Neural cell (in vitro differentiated cells): Measurements from ENCODE around the gene MPPED1.

Source experiments
- EP300 ChIP-seq: fragments of 450-650 bp; conservative IDR thresholded peaks from 2 replicates; pipeline ENCODE4 v1.6.1; 2014; ENCODE audit warnings: antibody characterized with exemption, mild to moderate bottlenecking, moderate library complexity; ENCODE audit not compliant: poor library complexity, severe bottlenecking
- EZH2 ChIP-seq: fragments of 200-600, 300-800 bp; shearing (Covaris generic), sonication (generic); IDR thresholded peaks from 2 replicates; pipeline ENCODE4 v1.6.1; 2014; ENCODE audit warnings: antibody characterized with exemption, low read length, borderline replicate concordance, mild to moderate bottlenecking; ENCODE audit not compliant: insufficient read depth, poor library complexity, severe bottlenecking
- MXI1 ChIP-seq: fragments of 450-650 bp; conservative IDR thresholded peaks from 2 replicates; pipeline ENCODE4 v1.6.1; 2014; ENCODE audit warnings: antibody characterized with exemption, mild to moderate bottlenecking; ENCODE audit not compliant: poor library complexity, severe bottlenecking
- POLR2AphosphoS5 ChIP-seq: IDR thresholded peaks from 2 replicates; pipeline ENCODE4 v1.6.1; 2012
- RAD21 ChIP-seq: fragments of 450-650 bp; conservative IDR thresholded peaks from 2 replicates; pipeline ENCODE4 v1.6.1; 2014; ENCODE audit warnings: antibody characterized with exemption, mild to moderate bottlenecking, moderate library complexity
- SMC3 ChIP-seq: fragments of 450-650 bp; conservative IDR thresholded peaks from 2 replicates; pipeline ENCODE4 v1.6.1; 2014; ENCODE audit warnings: antibody characterized with exemption, mild to moderate bottlenecking, moderate library complexity; ENCODE audit not compliant: poor library complexity
- TAF1 ChIP-seq: IDR thresholded peaks from 2 replicates; pipeline ENCODE4 v1.6.1; 2012; ENCODE audit warnings: low read depth
- TF ChIP-seq, protein P1 (sequence below): fragments of 450-650 bp; IDR thresholded peaks from 2 replicates; pipeline ENCODE4 v1.5.1; 2014; ENCODE audit warnings: antibody characterized with exemption, mild to moderate bottlenecking, moderate library complexity; ENCODE audit not compliant: poor library complexity, severe bottlenecking
- TF ChIP-seq, protein P2 (sequence below): IDR thresholded peaks from 2 replicates; pipeline ENCODE4 v1.6.1; 2012; ENCODE audit warnings: borderline replicate concordance

DNA sequence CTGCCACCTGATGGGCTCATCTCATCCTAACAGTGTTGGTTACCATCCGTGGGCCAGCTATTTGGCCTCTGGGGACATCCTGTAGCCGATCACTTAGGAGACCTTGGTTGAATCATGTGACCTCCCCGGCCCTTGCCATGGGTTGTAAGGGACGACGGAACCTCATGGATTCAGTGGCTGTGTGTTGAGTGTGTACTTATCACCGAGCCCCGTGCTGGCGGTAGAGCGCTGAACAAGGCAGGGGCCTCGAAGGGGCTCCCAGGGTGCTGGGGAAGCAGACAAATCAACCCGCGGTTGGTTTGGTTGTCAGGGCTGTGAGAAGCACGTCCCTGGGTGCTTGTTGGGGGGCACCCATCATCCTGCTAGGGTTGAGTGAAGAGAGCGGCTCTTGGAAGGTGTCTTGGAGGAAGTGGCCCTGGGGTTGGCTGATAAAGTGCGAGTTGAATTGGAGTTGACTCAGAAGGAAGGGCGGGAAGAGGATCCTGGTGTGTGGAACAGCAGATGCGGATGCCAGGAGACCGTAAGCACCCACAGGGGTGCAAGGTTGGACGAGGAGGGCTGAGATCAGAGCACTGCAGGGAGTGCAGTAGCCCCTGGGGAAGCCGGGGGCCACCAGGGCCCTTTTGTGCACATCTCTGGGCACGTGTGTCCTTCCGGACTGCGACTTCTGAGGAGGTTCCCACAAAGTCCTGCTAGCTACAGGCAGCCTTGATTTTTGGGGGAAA is 53.6 kb downstream of the MPPED1 start:
- TF ChIP-seq, protein P1, sequence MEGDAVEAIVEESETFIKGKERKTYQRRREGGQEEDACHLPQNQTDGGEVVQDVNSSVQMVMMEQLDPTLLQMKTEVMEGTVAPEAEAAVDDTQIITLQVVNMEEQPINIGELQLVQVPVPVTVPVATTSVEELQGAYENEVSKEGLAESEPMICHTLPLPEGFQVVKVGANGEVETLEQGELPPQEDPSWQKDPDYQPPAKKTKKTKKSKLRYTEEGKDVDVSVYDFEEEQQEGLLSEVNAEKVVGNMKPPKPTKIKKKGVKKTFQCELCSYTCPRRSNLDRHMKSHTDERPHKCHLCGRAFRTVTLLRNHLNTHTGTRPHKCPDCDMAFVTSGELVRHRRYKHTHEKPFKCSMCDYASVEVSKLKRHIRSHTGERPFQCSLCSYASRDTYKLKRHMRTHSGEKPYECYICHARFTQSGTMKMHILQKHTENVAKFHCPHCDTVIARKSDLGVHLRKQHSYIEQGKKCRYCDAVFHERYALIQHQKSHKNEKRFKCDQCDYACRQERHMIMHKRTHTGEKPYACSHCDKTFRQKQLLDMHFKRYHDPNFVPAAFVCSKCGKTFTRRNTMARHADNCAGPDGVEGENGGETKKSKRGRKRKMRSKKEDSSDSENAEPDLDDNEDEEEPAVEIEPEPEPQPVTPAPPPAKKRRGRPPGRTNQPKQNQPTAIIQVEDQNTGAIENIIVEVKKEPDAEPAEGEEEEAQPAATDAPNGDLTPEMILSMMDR: no peak
- TF ChIP-seq, protein P2, sequence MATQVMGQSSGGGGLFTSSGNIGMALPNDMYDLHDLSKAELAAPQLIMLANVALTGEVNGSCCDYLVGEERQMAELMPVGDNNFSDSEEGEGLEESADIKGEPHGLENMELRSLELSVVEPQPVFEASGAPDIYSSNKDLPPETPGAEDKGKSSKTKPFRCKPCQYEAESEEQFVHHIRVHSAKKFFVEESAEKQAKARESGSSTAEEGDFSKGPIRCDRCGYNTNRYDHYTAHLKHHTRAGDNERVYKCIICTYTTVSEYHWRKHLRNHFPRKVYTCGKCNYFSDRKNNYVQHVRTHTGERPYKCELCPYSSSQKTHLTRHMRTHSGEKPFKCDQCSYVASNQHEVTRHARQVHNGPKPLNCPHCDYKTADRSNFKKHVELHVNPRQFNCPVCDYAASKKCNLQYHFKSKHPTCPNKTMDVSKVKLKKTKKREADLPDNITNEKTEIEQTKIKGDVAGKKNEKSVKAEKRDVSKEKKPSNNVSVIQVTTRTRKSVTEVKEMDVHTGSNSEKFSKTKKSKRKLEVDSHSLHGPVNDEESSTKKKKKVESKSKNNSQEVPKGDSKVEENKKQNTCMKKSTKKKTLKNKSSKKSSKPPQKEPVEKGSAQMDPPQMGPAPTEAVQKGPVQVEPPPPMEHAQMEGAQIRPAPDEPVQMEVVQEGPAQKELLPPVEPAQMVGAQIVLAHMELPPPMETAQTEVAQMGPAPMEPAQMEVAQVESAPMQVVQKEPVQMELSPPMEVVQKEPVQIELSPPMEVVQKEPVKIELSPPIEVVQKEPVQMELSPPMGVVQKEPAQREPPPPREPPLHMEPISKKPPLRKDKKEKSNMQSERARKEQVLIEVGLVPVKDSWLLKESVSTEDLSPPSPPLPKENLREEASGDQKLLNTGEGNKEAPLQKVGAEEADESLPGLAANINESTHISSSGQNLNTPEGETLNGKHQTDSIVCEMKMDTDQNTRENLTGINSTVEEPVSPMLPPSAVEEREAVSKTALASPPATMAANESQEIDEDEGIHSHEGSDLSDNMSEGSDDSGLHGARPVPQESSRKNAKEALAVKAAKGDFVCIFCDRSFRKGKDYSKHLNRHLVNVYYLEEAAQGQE: no peak
- TF ChIP-seq POLR2AphosphoS5 (no peak), EP300 (no peak), EZH2 (no peak), RAD21 (no peak), SMC3 (no peak), TAF1 (no peak), MXI1 (no peak)
